H9 (cell line): ENCODE measurements around the gene MRPL52. TPM values are rescaled to one million over a fixed set of nuclear protein-coding genes. Genes with fewer than 3 reads are reported as not detected.
"Not testable (repeated sequence)": the region's sequence is repeated elsewhere in the genome, so short reads cannot be mapped to it uniquely, and the experiment has no call there.

Experiments
- DNase-seq: peaks from one replicate; pipeline ENCODE4 v3.0.0-alpha.2; 2017
- H2AFZ ChIP-seq: one replicate; pipeline ENCODE4 v1.6.1; 2013; ENCODE audit warnings: mild to moderate bottlenecking, low read length, control low read depth, moderate library complexity
- H2AK5ac ChIP-seq: 2 replicates; pipeline ENCODE4 v1.6.1; 2013; ENCODE audit warnings: low read length, control low read depth, mixed read lengths; ENCODE audit not compliant: insufficient read length
- H2BK120ac ChIP-seq: one replicate; pipeline ENCODE4 v1.6.1; 2013; ENCODE audit warnings: low read depth, mild to moderate bottlenecking, low read length, control low read depth, inconsistent platforms; ENCODE audit not compliant: poor library complexity, severe bottlenecking
- H2BK12ac ChIP-seq: 2 replicates; pipeline ENCODE4 v1.6.1; 2013; ENCODE audit warnings: low read length, control low read depth, mixed read lengths, low read depth; ENCODE audit not compliant: insufficient read length
- H2BK15ac ChIP-seq: 2 replicates; pipeline ENCODE4 v1.6.1; 2013; ENCODE audit warnings: low read depth, low read length, control low read depth
- H2BK20ac ChIP-seq: one replicate; pipeline ENCODE4 v1.6.1; 2013; ENCODE audit warnings: low read depth, mild to moderate bottlenecking, low read length, control low read depth, inconsistent platforms; ENCODE audit not compliant: poor library complexity, severe bottlenecking
- H2BK5ac ChIP-seq: 2 replicates; pipeline ENCODE4 v1.6.1; 2013; ENCODE audit warnings: low read length, control low read depth, mixed read lengths; ENCODE audit not compliant: insufficient read length
- H3K14ac ChIP-seq: 2 replicates; pipeline ENCODE4 v1.6.1; 2013; ENCODE audit warnings: low read length, control low read depth; ENCODE audit not compliant: insufficient read depth
- H3K18ac ChIP-seq: 2 replicates; pipeline ENCODE4 v1.6.1; 2013; ENCODE audit warnings: low read depth, mild to moderate bottlenecking, mixed read lengths, low read length, control low read depth; ENCODE audit not compliant: insufficient read length
- H3K23ac ChIP-seq: 2 replicates; pipeline ENCODE4 v1.6.1; 2013; ENCODE audit warnings: low read length, control low read depth, mixed read lengths, low read depth; ENCODE audit not compliant: insufficient read length
- H3K23me2 ChIP-seq: 2 replicates; pipeline ENCODE4 v1.6.1; 2013; ENCODE audit warnings: low read depth, mild to moderate bottlenecking, mixed read lengths, low read length, control low read depth; ENCODE audit not compliant: insufficient read length, poor library complexity, severe bottlenecking
- H3K27ac ChIP-seq: 2 replicates; pipeline ENCODE4 v1.5.1; 2013; ENCODE audit warnings: low read length, control low read depth, mixed read lengths, low read depth; ENCODE audit not compliant: insufficient read length
- H3K27me3 ChIP-seq: 2 replicates; pipeline ENCODE4 v1.6.1; 2013; ENCODE audit warnings: low read length, control low read depth, inconsistent platforms; ENCODE audit not compliant: insufficient read depth
- H3K4ac ChIP-seq: 2 replicates; pipeline ENCODE4 v1.6.1; 2013; ENCODE audit warnings: low read depth, mild to moderate bottlenecking, control low read depth, inconsistent platforms, low read length, moderate library complexity
- H3K4me1 ChIP-seq: 2 replicates; pipeline ENCODE4 v1.6.1; 2013; ENCODE audit warnings: low read length, control low read depth, inconsistent platforms; ENCODE audit not compliant: insufficient read depth
- H3K4me2 ChIP-seq: 2 replicates; pipeline ENCODE4 v1.6.1; 2013; ENCODE audit warnings: low read length, control low read depth, mixed read lengths; ENCODE audit not compliant: insufficient read length, insufficient read depth
- H3K56ac ChIP-seq: 2 replicates; pipeline ENCODE4 v1.6.1; 2013; ENCODE audit warnings: low read depth, mild to moderate bottlenecking, mixed read lengths, low read length, control low read depth; ENCODE audit not compliant: insufficient read length
- H3K79me1 ChIP-seq: 2 replicates; pipeline ENCODE4 v1.6.1; 2013; ENCODE audit warnings: low read depth, mild to moderate bottlenecking, moderate library complexity, low read length, control low read depth, inconsistent platforms; ENCODE audit not compliant: insufficient read depth, poor library complexity, severe bottlenecking
- H3K79me2 ChIP-seq: 2 replicates; pipeline ENCODE4 v1.6.1; 2013; ENCODE audit warnings: low read length, control low read depth, inconsistent platforms; ENCODE audit not compliant: insufficient read depth
- H3K9ac ChIP-seq: 2 replicates; pipeline ENCODE4 v1.6.1; 2013; ENCODE audit warnings: low read length, control low read depth, mixed read lengths; ENCODE audit not compliant: insufficient read length; ENCODE audit errors: extremely low read depth
- H3K9me3 ChIP-seq: one replicate; pipeline ENCODE4 v1.6.1; 2013; ENCODE audit warnings: low read depth, low read length, inconsistent platforms; ENCODE audit not compliant: control insufficient read depth
- H3T11ph ChIP-seq: one replicate; pipeline ENCODE4 v1.6.1; 2013; ENCODE audit warnings: mild to moderate bottlenecking, low read length, control low read depth, inconsistent platforms
- H4K20me1 ChIP-seq: one replicate; pipeline ENCODE4 v1.6.1; 2013; ENCODE audit not compliant: control insufficient read depth, insufficient read length, insufficient read depth
- H4K5ac ChIP-seq: 2 replicates; pipeline ENCODE4 v1.6.1; 2013; ENCODE audit warnings: low read depth, mild to moderate bottlenecking, mixed read lengths, low read length, control low read depth; ENCODE audit not compliant: insufficient read length
- H4K8ac ChIP-seq: replicated peaks from 2 replicates; pipeline ENCODE4 v1.6.1; 2013; ENCODE audit warnings: low read length, control low read depth, mixed read lengths, low read depth; ENCODE audit not compliant: insufficient read length
- H4K91ac ChIP-seq: 2 replicates; pipeline ENCODE4 v1.6.1; 2013; ENCODE audit warnings: low read depth, mild to moderate bottlenecking, moderate library complexity, mixed read lengths, low read length, control low read depth; ENCODE audit not compliant: insufficient read length
- H3K27ac Mint-ChIP-seq, 3 experiments: 2 replicates in 2 of 3; 3 replicates in 1 of 3; pipeline ENCODE4 v1.8.0; 2020 to 2021; ENCODE audit warnings: mixed read lengths in 3 of 3, mild to moderate bottlenecking in 1 of 3, moderate library complexity in 1 of 3
- H3K27me3 Mint-ChIP-seq: 2 replicates; pipeline ENCODE4 v1.8.0; 2021; ENCODE audit warnings: low read depth, mild to moderate bottlenecking, moderate library complexity, mixed read lengths
- H3K36me3 Mint-ChIP-seq, 3 experiments: 2 replicates in 2 of 3; 3 replicates in 1 of 3; pipeline ENCODE4 v1.8.0; 2020 to 2021; ENCODE audit warnings: low read depth in 3 of 3, mixed read lengths in 3 of 3; ENCODE audit not compliant: insufficient read depth in 1 of 3
- H3K4me1 Mint-ChIP-seq, 2 experiments: 2 replicates each; pipeline ENCODE4 v1.8.0; 2020; ENCODE audit warnings: mixed read lengths in 2 of 2
- H3K4me3 Mint-ChIP-seq, 2 experiments: 2 replicates in 1 of 2; 3 replicates in 1 of 2; pipeline ENCODE4 v1.8.0; 2020 to 2021; ENCODE audit warnings: mild to moderate bottlenecking in 2 of 2, mixed read lengths in 2 of 2, moderate library complexity in 1 of 2
- H3K9me3 Mint-ChIP-seq, 2 experiments: 2 replicates in 1 of 2; 3 replicates in 1 of 2; pipeline ENCODE4 v1.8.0; 2020; ENCODE audit warnings: mild to moderate bottlenecking in 2 of 2, mixed read lengths in 2 of 2, moderate library complexity in 1 of 2
- CTCF ChIP-seq: fragments of 200-600 bp; sonication (generic); conservative IDR thresholded peaks from 3 replicates; pipeline ENCODE4 v1.8.0; 2021; ENCODE audit warnings: antibody characterized with exemption, mild to moderate bottlenecking
- WGBS: extraction: QIAGEN DNeasy Blood & Tissue Kit; methylation state at CpG from one replicate; pipeline ENCODE4 v1.1.7; 2013; ENCODE audit warnings: missing lambda C conversion rate, low lambda C conversion rate, mixed read lengths; ENCODE audit not compliant: insufficient read length; ENCODE audit errors: extremely low coverage; 5-methylcytosine and 5-hydroxymethylcytosine counted together
- total RNA-seq: library from RNA; stranded (reverse); gene quantifications from 2 replicates; pipeline ENCODE4 v1.2.1, GENCODE V29; 2021

MRPL52 gene
- total RNA-seq, 1 experiment from 2014 or later: 190 TPM

GRCh38 chr14:22803687-22803974, 26.1 kb upstream of the MRPL52 start:
- no peak overlapping the region for H3K18ac ChIP-seq
- H3K4me3 Mint-ChIP-seq: no peak overlapping the region
- no peak overlapping the region for H3K14ac ChIP-seq
- no peak overlapping the region for H2BK120ac ChIP-seq
- H2BK15ac ChIP-seq: no peak overlapping the region
- H4K20me1 ChIP-seq: no peaks in the 10 kb centered on the region
- H3K27me3 ChIP-seq: no peaks in the 10 kb centered on the region
- no peak overlapping the region for H3K27ac Mint-ChIP-seq
- DNase-seq: no peak
- H2AK5ac ChIP-seq: no peak overlapping the region
- no peaks in the 10 kb centered on the region; the same call in 1 of the 2 replicates for H3K27me3 Mint-ChIP-seq
- H3T11ph ChIP-seq: no peak overlapping the region
- no peak overlapping the region for H3K23ac ChIP-seq
- H3K79me2 ChIP-seq: no peaks in the 10 kb centered on the region
- H3K4me1 ChIP-seq: no peaks in the 10 kb centered on the region
- H4K91ac ChIP-seq: no peak overlapping the region
- no peak for TF ChIP-seq CTCF
- no peaks in the 10 kb centered on the region for H3K23me2 ChIP-seq
- H2BK20ac ChIP-seq: no peak overlapping the region
- H3K56ac ChIP-seq: no peak overlapping the region
- H3K79me1 ChIP-seq: no peaks in the 10 kb centered on the region
- H3K27ac ChIP-seq: no peak overlapping the region
- H2AFZ ChIP-seq: no peak overlapping the region
- H3K36me3 Mint-ChIP-seq: no peaks in the 10 kb centered on the region
- no peaks in the 10 kb centered on the region for H3K9me3 ChIP-seq
- H4K8ac ChIP-seq: no peak overlapping the region
- H3K4me2 ChIP-seq: no peak overlapping the region
- no peak overlapping the region for H4K5ac ChIP-seq
- no peak overlapping the region for H2BK12ac ChIP-seq
- H2BK5ac ChIP-seq: no peak overlapping the region
- H3K9me3 Mint-ChIP-seq: no peaks in the 10 kb centered on the region
- peaks cover 6 to 8% of the 10 kb centered on the region in 2 experiments for H3K4me1 Mint-ChIP-seq
- no peak overlapping the region for H3K4ac ChIP-seq
- H3K9ac ChIP-seq: no peak overlapping the region
- no CpG with 5 or more reads among the region's 3 CpGs for WGBS

GRCh38 chr14:22805235-22805634, 24.5 kb upstream of the MRPL52 start:
- H4K5ac ChIP-seq, H4K91ac ChIP-seq, H3K4me2 ChIP-seq, H3K4me3 Mint-ChIP-seq, H4K20me1 ChIP-seq, H2BK120ac ChIP-seq, H3K4me1 ChIP-seq, H2BK12ac ChIP-seq, H3K23ac ChIP-seq, H3K9me3 Mint-ChIP-seq, H2AK5ac ChIP-seq, H4K8ac ChIP-seq, H3K56ac ChIP-seq, DNase-seq, H3T11ph ChIP-seq, H3K4ac ChIP-seq, H3K36me3 Mint-ChIP-seq, H3K18ac ChIP-seq, H2BK15ac ChIP-seq, H3K79me2 ChIP-seq, H3K27me3 ChIP-seq, H3K14ac ChIP-seq, H3K4me1 Mint-ChIP-seq, H2BK5ac ChIP-seq, H3K23me2 ChIP-seq, H3K27ac Mint-ChIP-seq, H2AFZ ChIP-seq, H3K79me1 ChIP-seq, H3K9me3 ChIP-seq, H3K9ac ChIP-seq, H2BK20ac ChIP-seq, H3K27me3 Mint-ChIP-seq, H3K27ac ChIP-seq: not testable (repeated sequence)
- WGBS: no CpG with 5 or more reads among the region's 4 CpGs
